ENCODE measurements around the gene KAZN. TPM values are rescaled to one million over a fixed set of nuclear protein-coding genes. Genes with fewer than 3 reads are reported as not detected.

KAZN gene
- polyA plus RNA-seq, 2 of the 4 experiments (the other 2 are of a cell fraction) = 1.3 to 1.9 TPM

DNA sequence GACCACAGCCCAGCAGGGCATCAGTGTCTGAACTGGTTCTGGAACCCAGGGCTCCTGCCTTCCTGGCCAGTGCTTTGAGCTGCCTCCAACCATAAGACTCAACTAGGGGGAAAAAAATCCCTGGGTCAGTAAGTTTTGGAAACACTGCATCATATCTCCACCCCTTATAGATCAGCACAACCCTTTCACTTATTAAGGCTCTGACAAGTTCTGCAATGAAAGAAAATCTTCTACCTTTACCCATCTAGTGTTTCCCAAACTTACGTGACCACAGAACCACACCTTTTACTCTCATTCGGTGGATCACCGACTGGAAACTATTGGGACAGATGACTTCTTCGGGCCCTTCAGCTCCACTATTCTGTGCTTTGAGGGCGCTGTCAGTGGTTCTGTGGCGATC, 476.7 kb downstream of the KAZN start:
- H3K27ac ChIP-seq = no peak overlapping the region
- ChIA-PET POLR2A (no interaction called here), CTCF (no interaction called here)
- no peak for ATAC-seq
- 87% methylated on average over 6 of the region's 6 CpGs for WGBS (ENCODE audit: missing lambda C conversion rate)
- FAIRE-seq = no peak
- TF ChIP-seq FOSL2 (IDR thresholded peaks at IDR 0.05) (no peak), FOSL2 (CRISPR knock-in tag; IDR thresholded peaks at IDR 0.05) (no peak), MAZ (IDR thresholded peaks at IDR 0.05; ENCODE audit: borderline replicate concordance, low read depth, low read length) (no peak), CBX8 (IDR thresholded peaks at IDR 0.05) (no peak), JUN (IDR thresholded peaks at IDR 0.05) (no peak), NFE2L2 (conservative IDR thresholded peaks at IDR 0.05; ENCODE audit: low read length) (no peak), HOXB13 (CRISPR knock-in tag; IDR thresholded peaks at IDR 0.05; ENCODE audit: low read depth) (no peak), HDAC2 (IDR thresholded peaks at IDR 0.05) (no peak), HOXB5 (CRISPR knock-in tag; IDR thresholded peaks at IDR 0.05) (no peak), GATA3 (IDR thresholded peaks at IDR 0.05; ENCODE audit: borderline replicate concordance) (no peak), FOXS1 (CRISPR knock-in tag; IDR thresholded peaks at IDR 0.05) (no peak), ZSCAN20 (CRISPR knock-in tag; IDR thresholded peaks at IDR 0.05) (no peak), KDM1A (IDR thresholded peaks at IDR 0.05; ENCODE audit: low read depth) (no peak), CHD2 (IDR thresholded peaks at IDR 0.05; ENCODE audit: low read length, partially characterized antibody) (no peak), JUNB (IDR thresholded peaks at IDR 0.05) (no peak)
- TF ChIP-seq, protein P1, sequence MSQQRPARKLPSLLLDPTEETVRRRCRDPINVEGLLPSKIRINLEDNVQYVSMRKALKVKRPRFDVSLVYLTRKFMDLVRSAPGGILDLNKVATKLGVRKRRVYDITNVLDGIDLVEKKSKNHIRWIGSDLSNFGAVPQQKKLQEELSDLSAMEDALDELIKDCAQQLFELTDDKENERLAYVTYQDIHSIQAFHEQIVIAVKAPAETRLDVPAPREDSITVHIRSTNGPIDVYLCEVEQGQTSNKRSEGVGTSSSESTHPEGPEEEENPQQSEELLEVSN (IDR thresholded peaks at IDR 0.05; ENCODE audit: borderline replicate concordance, low read depth) = no peak
- TF ChIP-seq, protein P2, sequence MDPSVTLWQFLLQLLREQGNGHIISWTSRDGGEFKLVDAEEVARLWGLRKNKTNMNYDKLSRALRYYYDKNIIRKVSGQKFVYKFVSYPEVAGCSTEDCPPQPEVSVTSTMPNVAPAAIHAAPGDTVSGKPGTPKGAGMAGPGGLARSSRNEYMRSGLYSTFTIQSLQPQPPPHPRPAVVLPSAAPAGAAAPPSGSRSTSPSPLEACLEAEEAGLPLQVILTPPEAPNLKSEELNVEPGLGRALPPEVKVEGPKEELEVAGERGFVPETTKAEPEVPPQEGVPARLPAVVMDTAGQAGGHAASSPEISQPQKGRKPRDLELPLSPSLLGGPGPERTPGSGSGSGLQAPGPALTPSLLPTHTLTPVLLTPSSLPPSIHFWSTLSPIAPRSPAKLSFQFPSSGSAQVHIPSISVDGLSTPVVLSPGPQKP (IDR thresholded peaks at IDR 0.05; ENCODE audit: low read depth, low read length) = no peak
- TF ChIP-seq, protein P3, sequence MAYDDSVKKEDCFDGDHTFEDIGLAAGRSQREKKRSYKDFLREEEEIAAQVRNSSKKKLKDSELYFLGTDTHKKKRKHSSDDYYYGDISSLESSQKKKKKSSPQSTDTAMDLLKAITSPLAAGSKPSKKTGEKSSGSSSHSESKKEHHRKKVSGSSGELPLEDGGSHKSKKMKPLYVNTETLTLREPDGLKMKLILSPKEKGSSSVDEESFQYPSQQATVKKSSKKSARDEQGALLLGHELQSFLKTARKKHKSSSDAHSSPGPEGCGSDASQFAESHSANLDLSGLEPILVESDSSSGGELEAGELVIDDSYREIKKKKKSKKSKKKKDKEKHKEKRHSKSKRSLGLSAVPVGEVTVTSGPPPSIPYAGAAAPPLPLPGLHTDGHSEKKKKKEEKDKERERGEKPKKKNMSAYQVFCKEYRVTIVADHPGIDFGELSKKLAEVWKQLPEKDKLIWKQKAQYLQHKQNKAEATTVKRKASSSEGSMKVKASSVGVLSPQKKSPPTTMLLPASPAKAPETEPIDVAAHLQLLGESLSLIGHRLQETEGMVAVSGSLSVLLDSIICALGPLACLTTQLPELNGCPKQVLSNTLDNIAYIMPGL (CRISPR knock-in tag; IDR thresholded peaks at IDR 0.05; ENCODE audit: borderline replicate concordance) = no peak
- no peak for DNase-seq (ENCODE audit: low read depth in 1 of 2, low spot score in 1 of 2)
- H3K4me3 ChIP-seq = no peak overlapping the region
- no peaks in the 10 kb centered on the region for H3K4me1 ChIP-seq
- H3K4me2 ChIP-seq = no peak overlapping the region
- no peaks in the 10 kb centered on the region for H3K9me3 ChIP-seq

DNA sequence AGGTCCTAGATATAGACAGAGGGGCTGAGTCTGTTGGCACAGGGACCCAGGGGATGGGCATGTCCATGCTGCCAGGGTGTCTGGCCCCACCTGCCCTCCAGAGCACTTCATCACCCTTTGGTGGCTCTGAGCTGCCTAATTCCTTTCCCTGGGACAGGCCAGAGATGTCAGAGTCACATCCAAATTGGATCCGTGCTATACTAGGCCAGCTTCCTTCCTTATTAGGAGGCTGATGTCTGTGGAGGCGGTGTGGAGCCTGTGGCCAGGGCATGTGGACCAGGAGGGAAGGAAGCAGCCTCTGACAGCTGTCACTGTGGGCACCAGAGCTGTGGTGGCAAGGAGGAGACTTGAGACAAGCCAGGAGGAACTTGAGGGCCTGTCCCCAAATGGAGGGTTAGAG, 477.3 kb downstream of the KAZN start:
- no peak for FAIRE-seq
- peak in 1 of 2 experiments; percentile 30; a peak in 2 of 6 replicates for ATAC-seq

DNA sequence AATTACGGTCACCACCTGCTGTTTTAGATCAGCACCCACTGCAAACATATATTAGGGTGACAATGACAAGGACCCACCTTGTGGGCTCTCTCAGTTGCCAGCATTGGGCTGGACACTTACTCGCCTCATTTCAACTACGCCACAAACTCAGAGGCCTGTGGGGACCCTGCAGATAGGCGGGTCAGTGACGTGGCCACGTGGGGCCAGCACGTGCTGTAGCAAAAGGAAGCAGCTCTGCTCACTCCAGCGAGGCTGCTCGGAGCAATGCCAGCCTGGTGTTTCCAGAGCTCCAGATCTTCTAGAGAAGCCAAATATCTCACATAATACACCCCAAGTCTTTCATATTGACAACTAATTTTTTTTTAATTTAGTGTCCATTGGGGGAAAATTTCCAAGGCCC, 478.3 kb downstream of the KAZN start:
- POLR2A ChIA-PET = no interaction called here
- TF ChIP-seq POLR2AphosphoS2 (conservative IDR thresholded peaks at IDR 0.05; ENCODE audit: low read length) (no peak), NPAS2 (CRISPR knock-in tag; IDR thresholded peaks at IDR 0.05; ENCODE audit: borderline replicate concordance) (no peak), KDM1A (IDR thresholded peaks at IDR 0.05; ENCODE audit: low read depth) (no peak), PHF8 (IDR thresholded peaks at IDR 0.05; ENCODE audit: borderline replicate concordance, low read depth) (no peak), HOXB5 (CRISPR knock-in tag; IDR thresholded peaks at IDR 0.05) (no peak), RCOR1 (IDR thresholded peaks at IDR 0.05; ENCODE audit: low read depth, low read length) (no peak), HOXA7 (CRISPR knock-in tag; IDR thresholded peaks at IDR 0.05) (no peak), TFCP2L1 (CRISPR knock-in tag; IDR thresholded peaks at IDR 0.05) (no peak), JUNB (IDR thresholded peaks at IDR 0.05) (no peak)
- FAIRE-seq = no peak
- H3K27ac ChIP-seq = no peak overlapping the region
- H3K4me2 ChIP-seq = no peak overlapping the region
- H3K4me1 ChIP-seq = no peaks in the 10 kb centered on the region
- no peaks in the 10 kb centered on the region for H3K9me3 ChIP-seq
- no peak for ATAC-seq
- no peak for DNase-seq (ENCODE audit: low read depth in 1 of 2, low spot score in 1 of 2)
- CTCF ChIA-PET = interaction anchor here (0.9 kb wide), 1 partner anchor 30 kb away, joined by 3 read pairs; no protein-coding TSS in a partner anchor
- WGBS (ENCODE audit: missing lambda C conversion rate) = 86% methylated on average over 6 of the region's 9 CpGs
- H3K4me3 ChIP-seq = no peak overlapping the region

More for the DNA sequence above, 477.3 kb downstream of the KAZN start:
- 80% methylated on average over 1 of the region's 2 CpGs for WGBS (ENCODE audit: missing lambda C conversion rate)
- CTCF ChIA-PET = no interaction called here
- no peak overlapping the region for H3K4me3 ChIP-seq
- TF ChIP-seq CEBPB (IDR thresholded peaks at IDR 0.05) (no peak), HEYL (CRISPR knock-in tag; IDR thresholded peaks at IDR 0.05) (no peak), ZSCAN20 (CRISPR knock-in tag; IDR thresholded peaks at IDR 0.05) (no peak)
- no peaks in the 10 kb centered on the region for H3K9me3 ChIP-seq
- H3K27ac ChIP-seq = no peak overlapping the region
- no peaks in the 10 kb centered on the region for H3K4me1 ChIP-seq
- no peak for DNase-seq (ENCODE audit: low read depth in 1 of 2, low spot score in 1 of 2)
- H3K4me2 ChIP-seq = no peak overlapping the region
- POLR2A ChIA-PET = no interaction called here

Data from A549 (cell line).